ENCODE measurements around the gene SUN3. TPM values are rescaled to one million over a fixed set of nuclear protein-coding genes. Genes with fewer than 3 reads are reported as not detected.
"Not testable (repeated sequence)": the region's sequence is repeated elsewhere in the genome, so short reads cannot be mapped to it uniquely, and the experiment has no call there.

SUN3 gene
- total RNA-seq, 2 donors from 2014 or later = not detected

DNA sequence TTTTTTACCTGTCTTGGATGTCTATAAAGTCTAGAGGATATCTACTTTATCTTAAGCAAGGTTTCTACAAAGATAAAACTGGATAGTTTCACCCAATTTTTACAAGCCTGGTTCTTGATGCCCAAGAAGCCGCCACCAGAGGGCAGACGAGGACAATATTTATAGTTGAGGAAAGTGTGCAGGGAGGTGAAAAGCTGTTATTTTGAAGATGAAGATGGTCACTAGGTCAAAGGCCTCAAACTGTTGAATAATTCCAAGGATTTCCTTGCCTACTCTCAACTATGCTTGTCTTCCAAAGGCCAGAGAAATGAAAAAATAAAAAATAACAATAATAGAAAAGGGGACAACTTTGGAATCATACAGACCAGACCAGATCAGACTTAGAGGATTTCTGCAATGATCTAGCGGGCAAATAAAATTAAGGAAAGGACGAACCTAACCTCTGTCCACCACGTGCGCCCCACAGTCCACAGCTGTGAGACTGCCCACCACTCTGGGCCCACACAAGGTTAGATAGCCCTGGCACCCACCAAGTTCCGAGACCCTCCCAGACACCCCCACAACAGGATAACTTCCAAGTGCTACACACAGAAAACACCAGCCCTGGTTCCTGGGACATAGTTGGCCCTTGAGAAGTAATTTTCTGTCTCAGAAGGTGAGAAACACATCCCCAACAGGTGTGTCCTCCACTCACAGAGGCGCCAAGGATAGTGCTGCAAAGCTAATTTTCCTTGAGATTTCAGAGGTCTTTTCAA, 83.5 kb downstream of the SUN3 start:
- Mint-ChIP-seq H3K36me3 (ENCODE audit: low read depth) (no peaks in the 10 kb centered on the region), H3K4me3 (no peak overlapping the region), H3K4me1 (peaks cover 16% of the 10 kb centered on the region), H3K27me3 (ENCODE audit: insufficient read depth) (peaks cover 6% of the 10 kb centered on the region), H3K9me3 (no peaks in the 10 kb centered on the region), H3K27ac (no peak overlapping the region)
- Histone ChIP-seq H3K4me1 (ENCODE audit: control insufficient read depth, insufficient read depth, low read length) (no peaks in the 10 kb centered on the region), H3K27me3 (ENCODE audit: control insufficient read depth, insufficient read depth, low read length, poor library complexity, severe bottlenecking) (no peaks in the 10 kb centered on the region), H3K9ac (ENCODE audit: extremely low read depth, low read length, poor library complexity, severe bottlenecking) (no peak overlapping the region), H3K27ac (ENCODE audit: low read depth, low read length) (no peak overlapping the region), H3K4me3 (ENCODE audit: low read length) (no peak overlapping the region), H3K36me3 (ENCODE audit: control insufficient read depth, insufficient read depth, low read length) (no peaks in the 10 kb centered on the region), H3K9me3 (ENCODE audit: control insufficient read depth, low read length) (no peaks in the 10 kb centered on the region)
- TF ChIP-seq, protein P1, sequence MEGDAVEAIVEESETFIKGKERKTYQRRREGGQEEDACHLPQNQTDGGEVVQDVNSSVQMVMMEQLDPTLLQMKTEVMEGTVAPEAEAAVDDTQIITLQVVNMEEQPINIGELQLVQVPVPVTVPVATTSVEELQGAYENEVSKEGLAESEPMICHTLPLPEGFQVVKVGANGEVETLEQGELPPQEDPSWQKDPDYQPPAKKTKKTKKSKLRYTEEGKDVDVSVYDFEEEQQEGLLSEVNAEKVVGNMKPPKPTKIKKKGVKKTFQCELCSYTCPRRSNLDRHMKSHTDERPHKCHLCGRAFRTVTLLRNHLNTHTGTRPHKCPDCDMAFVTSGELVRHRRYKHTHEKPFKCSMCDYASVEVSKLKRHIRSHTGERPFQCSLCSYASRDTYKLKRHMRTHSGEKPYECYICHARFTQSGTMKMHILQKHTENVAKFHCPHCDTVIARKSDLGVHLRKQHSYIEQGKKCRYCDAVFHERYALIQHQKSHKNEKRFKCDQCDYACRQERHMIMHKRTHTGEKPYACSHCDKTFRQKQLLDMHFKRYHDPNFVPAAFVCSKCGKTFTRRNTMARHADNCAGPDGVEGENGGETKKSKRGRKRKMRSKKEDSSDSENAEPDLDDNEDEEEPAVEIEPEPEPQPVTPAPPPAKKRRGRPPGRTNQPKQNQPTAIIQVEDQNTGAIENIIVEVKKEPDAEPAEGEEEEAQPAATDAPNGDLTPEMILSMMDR (conservative IDR thresholded peaks at IDR 0.05) = peak; percentile 91
- 33 to 58% methylated on average over 3 to 8 of the region's 8 CpGs for WGBS, 2 experiments (ENCODE audit: insufficient coverage in 1 of 2, insufficient read length in 1 of 2)
- peak; percentile 91 for DNase-seq

DNA sequence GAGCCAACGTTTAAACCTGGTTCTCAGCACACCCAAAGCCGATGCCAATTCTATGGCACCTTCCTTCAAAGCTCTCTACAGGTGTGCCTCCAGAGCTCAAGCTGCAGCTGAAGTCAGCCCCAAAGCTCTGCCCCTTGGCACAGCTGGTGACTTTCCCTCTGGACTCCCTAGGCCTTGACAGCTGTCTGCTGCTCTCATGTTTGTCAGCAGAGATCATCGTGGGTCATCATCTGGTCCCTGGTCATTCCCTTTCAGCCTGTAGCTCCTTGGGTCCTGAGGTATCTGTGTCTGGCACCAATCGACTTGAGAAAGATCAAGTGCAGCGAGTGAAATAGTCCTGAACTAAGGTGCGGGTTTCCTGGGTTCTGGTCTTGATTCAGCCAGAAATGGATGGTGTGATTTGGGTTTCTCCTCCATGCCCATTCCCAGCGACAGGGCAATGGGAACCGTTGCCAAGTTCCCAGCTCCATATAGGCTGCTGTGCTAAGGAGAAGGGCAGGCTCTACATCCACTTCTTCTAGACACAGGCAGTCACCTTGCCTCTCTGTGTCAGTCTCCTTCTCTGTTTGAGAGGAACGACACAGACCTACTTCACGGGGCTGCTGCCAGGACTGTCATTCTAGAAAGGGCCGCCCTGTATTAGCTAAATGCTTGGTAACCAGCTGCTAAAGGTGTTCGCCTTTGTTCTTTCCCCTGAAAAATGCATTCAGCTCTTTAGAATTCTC, 84.2 kb downstream of the SUN3 start:
- Mint-ChIP-seq H3K36me3 (ENCODE audit: low read depth) (no peaks in the 10 kb centered on the region), H3K9me3 (no peaks in the 10 kb centered on the region), H3K4me3 (no peak overlapping the region), H3K27ac (no peak overlapping the region), H3K27me3 (ENCODE audit: insufficient read depth) (peaks cover 6% of the 10 kb centered on the region), H3K4me1 (peaks cover 15% of the 10 kb centered on the region)
- no peaks in the 10 kb centered on the region for H3K36me3 ChIP-seq (ENCODE audit: control insufficient read depth, insufficient read depth, low read length)
- no peak overlapping the region for H3K27ac ChIP-seq (ENCODE audit: low read depth, low read length)
- 85 to 90% methylated on average over 11 to 12 of the region's 12 CpGs for WGBS, 2 experiments (ENCODE audit: insufficient coverage in 1 of 2, insufficient read length in 1 of 2)
- no peak overlapping the region for H3K4me3 ChIP-seq (ENCODE audit: low read length)
- H3K9me3 ChIP-seq (ENCODE audit: control insufficient read depth, low read length) = no peaks in the 10 kb centered on the region
- TF ChIP-seq, protein P1 (conservative IDR thresholded peaks at IDR 0.05) = no peak
- no peak for DNase-seq
- H3K9ac ChIP-seq (ENCODE audit: extremely low read depth, low read length, poor library complexity, severe bottlenecking) = no peak overlapping the region
- no peaks in the 10 kb centered on the region for H3K4me1 ChIP-seq (ENCODE audit: control insufficient read depth, insufficient read depth, low read length)
- no peaks in the 10 kb centered on the region for H3K27me3 ChIP-seq (ENCODE audit: control insufficient read depth, insufficient read depth, low read length, poor library complexity, severe bottlenecking)

- Histone ChIP-seq H3K9ac (ENCODE audit: extremely low read depth, low read length, poor library complexity, severe bottlenecking) (no peak overlapping the region), H3K27ac (ENCODE audit: low read depth, low read length) (no peak overlapping the region), H3K9me3 (ENCODE audit: control insufficient read depth, low read length) (no peaks in the 10 kb centered on the region), H3K36me3 (ENCODE audit: control insufficient read depth, insufficient read depth, low read length) (no peaks in the 10 kb centered on the region), H3K27me3 (ENCODE audit: control insufficient read depth, insufficient read depth, low read length, poor library complexity, severe bottlenecking) (no peaks in the 10 kb centered on the region), H3K4me1 (ENCODE audit: control insufficient read depth, insufficient read depth, low read length) (no peaks in the 10 kb centered on the region), H3K4me3 (ENCODE audit: low read length) (no peak overlapping the region)
- 83 to 94% methylated on average over 4 to 8 of the region's 8 CpGs for WGBS, 2 experiments (ENCODE audit: insufficient coverage in 1 of 2, insufficient read length in 1 of 2)
- no peak for DNase-seq
- TF ChIP-seq, protein P1 (conservative IDR thresholded peaks at IDR 0.05) = no peak
- Mint-ChIP-seq H3K36me3 (ENCODE audit: low read depth) (no peaks in the 10 kb centered on the region), H3K4me1 (peaks cover 16% of the 10 kb centered on the region), H3K27ac (no peak overlapping the region), H3K4me3 (no peak overlapping the region), H3K9me3 (no peaks in the 10 kb centered on the region), H3K27me3 (ENCODE audit: insufficient read depth) (peaks cover 6% of the 10 kb centered on the region)
These were observed 85.0 kb downstream of the SUN3 start for GRCh38 chr7:47943676-47944474.

GRCh38 chr7:47942651-47943050, 86.3 kb downstream of the SUN3 start:
- H3K27ac Mint-ChIP-seq; H3K4me3 Mint-ChIP-seq; H3K4me3 ChIP-seq (ENCODE audit: low read length); H3K4me1 ChIP-seq (ENCODE audit: control insufficient read depth, insufficient read depth, low read length); H3K27me3 Mint-ChIP-seq (ENCODE audit: insufficient read depth); H3K36me3 ChIP-seq (ENCODE audit: control insufficient read depth, insufficient read depth, low read length); DNase-seq; H3K27me3 ChIP-seq (ENCODE audit: control insufficient read depth, insufficient read depth, low read length, poor library complexity, severe bottlenecking); H3K27ac ChIP-seq (ENCODE audit: low read depth, low read length); H3K9ac ChIP-seq (ENCODE audit: extremely low read depth, low read length, poor library complexity, severe bottlenecking); H3K9me3 ChIP-seq (ENCODE audit: control insufficient read depth, low read length); H3K36me3 Mint-ChIP-seq (ENCODE audit: low read depth); H3K9me3 Mint-ChIP-seq: not testable (repeated sequence)
- H3K4me1 Mint-ChIP-seq = peaks cover 19% of the 10 kb centered on the region
- 91% methylated on average over 6 of the region's 10 CpGs; no CpG with 5 or more reads in 1 of the 2 experiments for WGBS, 2 experiments (ENCODE audit: insufficient coverage in 1 of 2, insufficient read length in 1 of 2)
